ENCODE measurements around the gene PBX1. TPM values are rescaled to one million over a fixed set of nuclear protein-coding genes. Genes with fewer than 3 reads are reported as not detected.

Gene PBX1
- total and polyA plus RNA-seq, 10 of the 15 experiments (the other 5 are each of a cell fraction or from before 2014, with no cell fraction given) = 0.05 to 0.28 (median 0.11) TPM; not detected in 5

- Histone ChIP-seq H3K4me1 (ENCODE audit: control insufficient read depth, insufficient read depth, low read length) (no peaks in the 10 kb centered on the region), H3K79me2 (ENCODE audit: control insufficient read depth, insufficient read depth, low read length) (no peaks in the 10 kb centered on the region), H3K9me3 (replicated peaks; ENCODE audit: control insufficient read depth, insufficient read depth, low read length) (no peaks in the 10 kb centered on the region), H3K27ac (ENCODE audit: control insufficient read depth, insufficient read depth) (no peak overlapping the region), H4K20me1 (ENCODE audit: control insufficient read depth, insufficient read depth) (no peaks in the 10 kb centered on the region), H2AFZ (ENCODE audit: control insufficient read depth, low read depth, low read length) (no peak overlapping the region), H3K9ac (ENCODE audit: control insufficient read depth, insufficient read depth, low read length) (no peak overlapping the region), H3K36me3 (ENCODE audit: control insufficient read depth in 2 of 2, insufficient read depth in 2 of 2, low read length in 1 of 2) (no peaks in the 10 kb centered on the region), H3K4me2 (ENCODE audit: control insufficient read depth, insufficient read depth) (no peak overlapping the region), H3K4me3 (no peak overlapping the region), H3K27me3 (replicated peaks in 1 of 2; ENCODE audit: control insufficient read depth in 2 of 2, insufficient read depth in 2 of 2, low read length in 1 of 2) (no peaks in the 10 kb centered on the region)
- no peak for ATAC-seq
- ChIA-PET RAD21 (ENCODE audit: unreplicated experiment) (no interaction called here), SMC1A (ENCODE audit: uncharacterized antibody, unreplicated experiment) (interaction anchor here (0.6 kb wide), 1 partner anchor 97 kb away, joined by 3 read pairs; no protein-coding TSS in a partner anchor), CTCF (no interaction called here), POLR2A (no interaction called here)
- FAIRE-seq = no peak
- no peak for DNase-seq (ENCODE audit: low read depth, low spot score)
- no TSS peak for BruUV-seq (replicated peaks)
- intact Hi-C loops (cut with micrococcal nuclease; ENCODE audit: unreplicated experiment) = loop anchor here (10.0 kb wide), 1 partner anchor 195 kb away; no protein-coding TSS in a partner anchor
- WGBS (ENCODE audit: insufficient coverage, insufficient replicate concordance, low lambda C conversion rate, missing lambda C conversion rate) = 17% methylated on average over 3 of the region's 3 CpGs
- TF ChIP-seq RELB (IDR thresholded peaks at IDR 0.05; ENCODE audit: low read depth) = no peak
- TF ChIP-seq MTA2 (IDR thresholded peaks at IDR 0.05; ENCODE audit: low read depth) = no peak
- no peak for TF ChIP-seq POLR2AphosphoS5 (IDR thresholded peaks at IDR 0.05; ENCODE audit: low read length)
- TF ChIP-seq SREBF1 (IDR thresholded peaks at IDR 0.05; ENCODE audit: low read length) = no peak
- TF ChIP-seq DPF2 (IDR thresholded peaks at IDR 0.05) = no peak
- TF ChIP-seq STAT1 (conservative IDR thresholded peaks at IDR 0.05) = no peak
- TF ChIP-seq ZSCAN29 (IDR thresholded peaks at IDR 0.05) = no peak
- TF ChIP-seq MTA3 (IDR thresholded peaks at IDR 0.05; ENCODE audit: borderline replicate concordance, low read length) = no peak
- TF ChIP-seq BCL11A (IDR thresholded peaks at IDR 0.05; ENCODE audit: low read depth, low read length) = no peak
- TF ChIP-seq RELA (IDR thresholded peaks at IDR 0.05; ENCODE audit: borderline replicate concordance, partially characterized antibody) = no peak
- TF ChIP-seq FOXK2 (IDR thresholded peaks at IDR 0.05) = no peak
- TF ChIP-seq TBL1XR1 (IDR thresholded peaks at IDR 0.05; ENCODE audit: low read depth, low read length) = no peak
- no peak for TF ChIP-seq MAX (IDR thresholded peaks at IDR 0.05; ENCODE audit: low read depth, low read length)
- TF ChIP-seq LARP7 (IDR thresholded peaks at IDR 0.05) = no peak
- no peak for TF ChIP-seq SMARCA5 (IDR thresholded peaks at IDR 0.05)
- TF ChIP-seq ZNF592 (IDR thresholded peaks at IDR 0.05) = no peak
- no peak for TF ChIP-seq EP300 (IDR thresholded peaks at IDR 0.05; ENCODE audit: borderline replicate concordance in 1 of 2, control insufficient read depth in 1 of 2, low read depth in 2 of 2, low read length in 2 of 2)
- TF ChIP-seq NR2C1 (IDR thresholded peaks at IDR 0.05) = no peak
- no peak for TF ChIP-seq NRF1 (conservative IDR thresholded peaks at IDR 0.05; ENCODE audit: low read depth, low read length)
- TF ChIP-seq TCF12 (IDR thresholded peaks at IDR 0.05; ENCODE audit: low read depth, low read length) = no peak
- in situ Hi-C loops (cut with MboI) = no loop called here
Observed at GRCh38 chr1:164880199-164880598, 321.2 kb downstream of the PBX1 start.
